Endothelial cell of umbilical vein (primary cell): ENCODE results near the gene CACNA1C. TPM values are rescaled to one million over a fixed set of nuclear protein-coding genes. Genes with fewer than 3 reads are reported as not detected.

ENCODE experiments used
- BruUV-seq: library from RNA; stranded (reverse); fragments of 400-500 nt; replicated peaks from 2 replicates; lab custom pipeline; 2021; lab: Mats Ljungman, UMichigan
- CTCF ChIA-PET: fragments of 300-600, 350-600 bp; sonication (Branson Sonifier 250); formaldehyde crosslinking; loops from one replicate; lab custom pipeline; 2021; ENCODE audit warnings: antibody characterized with exemption, inconsistent platforms; lab: Charles Lee
- POLR2A ChIA-PET: fragments of 300-600, 350-600 bp; sonication (Branson Sonifier 250); formaldehyde crosslinking; loops from one replicate; lab custom pipeline; 2021; ENCODE audit warnings: antibody characterized with exemption, inconsistent platforms; lab: Charles Lee
- DNase-seq: peaks from one replicate; pipeline ENCODE4 v3.0.0-alpha.2; 2011; ENCODE audit warnings: low read depth, low spot score
- FAIRE-seq: peaks from 2 replicates; lab custom pipeline; 2011; peaks lifted over from hg19 to GRCh38; lab: Jason Lieb, UNC
- H2AFZ ChIP-seq: 2 replicates; pipeline ENCODE4 v1.6.0; 2012; ENCODE audit warnings: low read depth, low read length, control low read depth, inconsistent platforms
- H3K27ac ChIP-seq: 2 replicates; pipeline ENCODE4 v1.5.1; 2011; ENCODE audit warnings: low read depth, mild to moderate bottlenecking, control low read depth, low read length, moderate library complexity; ENCODE audit not compliant: insufficient read depth
- H3K27me3 ChIP-seq, 2 experiments: 2 replicates each; pipeline versions ENCODE4 v1.6.0 to v1.6.1; 2011; ENCODE audit warnings: low read length in 2 of 2, mixed read lengths in 1 of 2; ENCODE audit not compliant: control insufficient read depth in 2 of 2, insufficient read depth in 2 of 2
- H3K36me3 ChIP-seq, 2 experiments: 2 replicates in 1 of 2; 3 replicates in 1 of 2; pipeline ENCODE4 v1.5.1; 2011; ENCODE audit warnings: low read length in 2 of 2, mild to moderate bottlenecking in 1 of 2, moderate library complexity in 1 of 2; ENCODE audit not compliant: control insufficient read depth in 2 of 2, insufficient read depth in 2 of 2; ENCODE audit errors: extremely low read depth in 1 of 2
- H3K4me1 ChIP-seq: 3 replicates; pipeline ENCODE4 v1.5.1; 2011; ENCODE audit warnings: mild to moderate bottlenecking, low read length; ENCODE audit not compliant: control insufficient read depth, insufficient read depth; ENCODE audit errors: extremely low read depth
- H3K4me2 ChIP-seq: 2 replicates; pipeline ENCODE4 v1.6.1; 2011; ENCODE audit warnings: low read length, control low read depth, mixed read lengths; ENCODE audit not compliant: insufficient read depth
- H3K4me3 ChIP-seq, 3 experiments: fragments of 200-600 bp in 1 of 3; sonication (generic), shearing (Covaris generic) in 1 of 3; replicated peaks in 1 of 3; 2 replicates each; pipeline ENCODE4 v1.5.1; 2011 to 2016; ENCODE audit warnings: control low read depth in 3 of 3, low read length in 3 of 3, mild to moderate bottlenecking in 2 of 3, inconsistent platforms in 1 of 3, low read depth in 1 of 3, moderate library complexity in 1 of 3; ENCODE audit not compliant: insufficient read depth in 1 of 3
- H3K79me2 ChIP-seq: 2 replicates; pipeline ENCODE4 v1.6.0; 2012; ENCODE audit warnings: low read length, inconsistent platforms; ENCODE audit not compliant: control insufficient read depth, insufficient read depth
- H3K9ac ChIP-seq: replicated peaks from 2 replicates; pipeline ENCODE3; 2011; ENCODE audit warnings: low read length, control low read depth; ENCODE audit not compliant: insufficient read depth; ENCODE audit errors: extremely low read depth
- H3K9me1 ChIP-seq: replicated peaks from 3 replicates; pipeline ENCODE4 v1.6.0; 2011; ENCODE audit warnings: mild to moderate bottlenecking, low read length; ENCODE audit not compliant: control insufficient read depth, insufficient read depth; ENCODE audit errors: extremely low read depth
- H3K9me3 ChIP-seq: replicated peaks from 2 replicates; pipeline ENCODE4 v1.5.1; 2012; ENCODE audit warnings: low read length, inconsistent platforms; ENCODE audit not compliant: control insufficient read depth, insufficient read depth
- H4K20me1 ChIP-seq: replicated peaks from 2 replicates; pipeline ENCODE3; 2011; ENCODE audit warnings: mild to moderate bottlenecking, low read length; ENCODE audit not compliant: control insufficient read depth, insufficient read depth; ENCODE audit errors: extremely low read depth
- EZH2 ChIP-seq: IDR thresholded peaks from 2 replicates; pipeline ENCODE4 v1.6.1; 2012; ENCODE audit warnings: borderline replicate concordance, low read depth, mild to moderate bottlenecking, moderate library complexity, low read length, inconsistent platforms; ENCODE audit not compliant: severe bottlenecking
- JUN ChIP-seq: IDR thresholded peaks from 2 replicates; pipeline ENCODE4 v1.6.1; 2011; ENCODE audit warnings: borderline replicate concordance, low read depth; ENCODE audit not compliant: insufficient read length, insufficient read depth
- POLR2A ChIP-seq: IDR thresholded peaks from 2 replicates; pipeline ENCODE4 v1.6.1; 2012; ENCODE audit warnings: low read depth, mild to moderate bottlenecking, control low read depth, low read length
- POLR2AphosphoS5 ChIP-seq: IDR thresholded peaks from 2 replicates; pipeline ENCODE4 v1.6.1; 2012; ENCODE audit warnings: low read depth, mild to moderate bottlenecking, control low read depth, low read length, moderate library complexity; ENCODE audit not compliant: insufficient read depth
- dilution Hi-C: fragments of 300-500 bp; cut with MboI; formaldehyde crosslinking; loops from one replicate; pipeline ENCODE4 v1.15.0; 2019; ENCODE audit warnings: low sequenced_read_pairs; ENCODE audit not compliant: extremely low pct_ligation_motif_present
- intact Hi-C: fragments of 100-400 bp; cut with micrococcal nuclease; formaldehyde crosslinking; loops from one replicate; pipeline ENCODE4 v1.10.0; 2022
- polyA plus RNA-seq, 4 experiments: library from polyadenylated mRNA; depleted of rRNA in 3 of 4; stranded (reverse) in 3 of 4; unstranded in 1 of 4; fragments of >200 nt; gene quantifications; 2 replicates each; pipeline versions ENCODE4 v1.2.1 to v1.2.3, GENCODE V29; 2011 to 2012; ENCODE audit warnings: missing spikeins in 1 of 4
- total RNA-seq: library from RNA; stranded (reverse); gene quantifications from 2 replicates; pipeline ENCODE4 v1.2.3, GENCODE V29; 2021
- TF ChIP-seq, protein P1 (sequence below): IDR thresholded peaks from 2 replicates; pipeline ENCODE4 v1.6.1; 2011; ENCODE audit not compliant: insufficient read depth, insufficient read length

Gene CACNA1C
- total and polyA plus RNA-seq, 2 donors (not counting 3 experiments of a cell fraction or from before 2014, with no cell fraction given): not detected

DNA sequence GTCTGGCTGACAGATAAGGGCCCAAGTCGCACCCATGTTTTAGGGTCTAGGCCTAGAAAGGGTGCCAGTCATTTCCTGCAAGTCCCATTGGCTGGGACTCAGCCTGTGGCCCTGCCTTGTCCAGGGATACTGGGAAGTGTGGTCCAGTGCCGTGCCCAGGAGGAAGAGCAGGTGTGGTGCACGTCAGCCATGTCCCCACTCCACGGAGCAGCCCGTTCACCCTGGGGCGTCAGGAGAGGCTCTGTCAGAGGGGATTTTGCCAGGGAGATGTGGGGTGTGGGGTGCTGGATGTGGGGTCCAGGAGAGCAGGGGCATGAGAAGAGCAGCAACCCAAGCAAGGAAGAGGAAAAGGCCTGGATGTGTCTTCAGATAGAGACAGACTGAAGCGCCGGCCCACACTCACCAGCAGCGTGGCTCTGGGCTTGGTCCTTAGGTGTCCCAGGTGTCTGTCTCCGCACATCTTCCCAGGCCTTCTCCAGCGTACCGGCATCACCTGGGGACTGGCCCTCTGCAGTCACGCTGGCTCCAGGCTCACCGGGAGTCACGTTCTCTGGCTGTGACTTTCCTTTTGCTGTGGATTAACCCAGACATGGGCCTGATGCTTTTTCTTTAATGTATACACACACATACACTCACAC is 138.2 kb downstream of the CACNA1C start:
- CTCF ChIA-PET: no interaction called here

GRCh38 chr12:2191534-2192153 is 138.9 kb downstream of the CACNA1C start:
- H3K36me3 ChIP-seq: no peaks in the 10 kb centered on the region
- FAIRE-seq (no peak), DNase-seq (no peak)
- no peak overlapping the region for H2AFZ ChIP-seq
- ChIA-PET POLR2A (no interaction called here), CTCF (no interaction called here)
- no peaks in the 10 kb centered on the region for H4K20me1 ChIP-seq
- intact Hi-C loops: no loop called here
- no TSS peak for BruUV-seq
- no peaks in the 10 kb centered on the region for H3K27me3 ChIP-seq
- H3K9me3 ChIP-seq: no peaks in the 10 kb centered on the region
- H3K4me3 ChIP-seq: no peak overlapping the region
- H3K9ac ChIP-seq: no peak overlapping the region
- no peak overlapping the region for H3K27ac ChIP-seq
- TF ChIP-seq POLR2A (no peak), POLR2AphosphoS5 (no peak)
- TF ChIP-seq, protein P1, sequence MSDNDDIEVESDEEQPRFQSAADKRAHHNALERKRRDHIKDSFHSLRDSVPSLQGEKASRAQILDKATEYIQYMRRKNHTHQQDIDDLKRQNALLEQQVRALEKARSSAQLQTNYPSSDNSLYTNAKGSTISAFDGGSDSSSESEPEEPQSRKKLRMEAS: peak; percentile 1
- dilution Hi-C loops: no loop called here
- no peaks in the 10 kb centered on the region for H3K79me2 ChIP-seq
- H3K9me1 ChIP-seq: no peaks in the 10 kb centered on the region
- no peak overlapping the region for H3K4me2 ChIP-seq
- H3K4me1 ChIP-seq: no peaks in the 10 kb centered on the region

More for the DNA sequence above, 138.2 kb downstream of the CACNA1C start:
- Histone ChIP-seq H3K4me3 (no peak overlapping the region), H3K4me1 (no peaks in the 10 kb centered on the region), H3K9ac (no peak overlapping the region), H3K79me2 (no peaks in the 10 kb centered on the region), H4K20me1 (no peaks in the 10 kb centered on the region), H3K9me1 (no peaks in the 10 kb centered on the region), H3K9me3 (no peaks in the 10 kb centered on the region), H2AFZ (no peak overlapping the region), H3K27me3 (no peaks in the 10 kb centered on the region), H3K27ac (no peak overlapping the region), H3K4me2 (no peak overlapping the region), H3K36me3 (no peaks in the 10 kb centered on the region)
- POLR2A ChIA-PET: no interaction called here
- DNase-seq (no peak), FAIRE-seq (no peak)
- BruUV-seq: no TSS peak
- dilution Hi-C loops (no loop called here), intact Hi-C loops (no loop called here)
- no peak for TF ChIP-seq EZH2
- no peak for TF ChIP-seq JUN
- TF ChIP-seq, protein P1: no peak
- no peak for TF ChIP-seq POLR2AphosphoS5
